ENCODE measurements around the gene AEBP2.
"Not testable (repeated sequence)": the region's sequence is repeated elsewhere in the genome, so short reads cannot be mapped to it uniquely, and the experiment has no call there.

AEBP2 gene

DNA sequence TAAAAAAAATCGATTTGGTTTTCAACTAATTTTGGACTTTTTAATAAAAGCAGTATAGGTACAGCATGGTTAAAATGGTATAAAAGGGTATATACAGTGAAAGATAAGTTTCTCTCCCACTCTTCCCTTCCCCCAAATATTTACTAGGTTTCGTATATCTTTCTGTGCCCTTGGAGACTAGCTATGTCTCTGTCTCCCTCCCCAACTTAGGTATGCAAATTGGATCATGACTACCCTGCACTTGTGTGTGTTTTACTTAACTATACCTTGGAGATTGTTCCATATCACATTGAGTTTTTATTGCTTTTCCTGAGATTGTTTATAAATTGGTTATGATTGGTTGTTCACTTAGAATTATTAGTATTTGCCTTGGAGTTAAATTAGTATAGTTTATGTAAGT is 19.4 kb downstream of the AEBP2 start:
- no peak for DNase-seq

DNA sequence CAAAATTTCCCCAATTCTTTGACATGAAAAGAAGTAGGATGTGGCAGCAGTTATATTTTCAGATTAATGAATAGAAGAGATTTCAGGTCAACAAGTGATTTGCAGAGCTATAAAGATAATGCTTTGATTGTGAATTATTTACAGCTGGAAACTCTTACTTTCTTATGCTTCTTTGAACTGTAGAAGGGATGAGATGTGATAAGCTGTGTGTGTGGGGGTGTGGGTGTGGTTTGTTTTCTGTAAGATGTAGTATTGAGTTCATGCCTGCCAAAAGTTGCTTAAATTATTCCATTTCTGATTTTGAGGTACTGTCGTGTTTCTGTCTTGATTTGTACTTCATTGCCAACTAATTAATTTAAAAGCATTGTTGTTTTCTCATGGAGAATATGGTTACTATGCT is 22.7 kb downstream of the AEBP2 start:
- DNase-seq = peak; percentile 73

DNA sequence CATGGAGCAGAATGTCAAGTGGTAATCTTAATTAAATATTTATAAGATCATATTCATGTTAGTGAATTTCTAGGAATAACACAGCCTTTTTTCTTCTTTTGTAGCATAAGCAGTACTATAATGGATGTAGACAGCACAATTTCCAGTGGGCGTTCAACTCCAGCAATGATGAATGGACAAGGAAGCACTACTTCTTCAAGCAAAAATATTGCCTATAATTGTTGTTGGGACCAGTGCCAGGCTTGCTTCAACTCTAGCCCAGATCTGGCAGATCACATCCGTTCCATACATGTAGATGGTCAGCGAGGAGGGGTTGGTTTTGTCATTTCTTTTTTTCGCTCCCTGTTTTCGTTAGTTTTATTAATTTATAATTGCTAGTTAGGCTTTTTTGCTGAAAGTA is 23.1 kb downstream of the AEBP2 start:
- peak; percentile 73 for DNase-seq

DNA sequence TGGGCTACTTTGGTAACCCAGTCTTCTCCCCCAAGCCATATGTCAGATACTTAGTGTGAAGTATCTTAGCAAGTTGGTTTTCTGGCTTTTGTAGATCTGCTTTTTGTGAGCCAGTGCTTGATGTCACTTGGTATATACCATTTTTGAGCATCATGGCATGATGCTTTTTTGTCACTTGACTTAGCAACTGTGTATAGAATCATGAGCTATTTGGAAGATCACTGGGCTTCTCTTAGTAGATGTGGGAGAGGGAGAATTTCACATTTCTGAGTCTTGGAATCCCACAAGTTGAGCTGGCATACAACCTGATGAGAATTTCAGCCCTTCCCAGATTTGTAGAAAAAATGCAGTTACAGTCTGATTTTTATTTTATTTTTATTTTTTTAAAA is 24.9 kb downstream of the AEBP2 start:
- no peak for DNase-seq

DNA sequence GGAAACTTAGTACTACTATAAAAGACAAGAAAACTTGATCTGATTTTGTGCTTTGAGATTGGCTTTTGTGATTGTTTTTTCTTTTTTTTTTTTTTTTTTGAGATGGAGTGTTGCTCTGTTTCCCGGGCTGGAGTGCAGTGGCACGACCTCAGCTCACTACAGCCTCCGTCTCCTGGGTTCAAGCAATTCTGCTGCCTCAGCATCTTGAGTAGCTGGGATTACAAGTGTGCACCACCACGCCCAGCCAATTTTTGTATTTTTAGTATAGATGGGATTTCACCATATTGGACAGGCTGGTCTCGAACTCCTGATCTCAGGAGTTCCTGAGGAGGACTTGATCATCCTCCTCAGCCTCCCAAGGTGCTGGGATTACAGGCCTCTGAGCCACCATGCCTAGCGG is 26.4 kb downstream of the AEBP2 start:
- no peak for DNase-seq

DNA sequence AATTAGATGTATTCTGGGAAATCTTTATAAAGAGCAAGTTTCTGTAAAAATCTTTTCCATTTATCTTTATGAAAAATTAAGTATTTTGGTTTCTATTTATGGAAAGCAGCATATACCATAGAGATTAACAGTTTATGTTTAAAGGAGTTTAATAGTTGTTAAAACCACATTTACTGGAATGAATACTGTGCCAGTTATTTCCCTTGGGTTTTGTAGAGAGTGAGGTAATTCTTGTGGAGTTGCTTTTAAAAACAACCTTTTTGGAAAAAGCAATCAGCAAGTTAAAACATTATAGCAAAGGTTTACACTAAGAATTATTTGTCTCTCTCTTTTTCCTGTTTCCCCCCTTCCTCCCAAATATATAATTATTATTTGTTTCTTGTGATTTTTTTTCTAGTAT is 34.9 kb downstream of the AEBP2 start:
- no peak for DNase-seq

DNA sequence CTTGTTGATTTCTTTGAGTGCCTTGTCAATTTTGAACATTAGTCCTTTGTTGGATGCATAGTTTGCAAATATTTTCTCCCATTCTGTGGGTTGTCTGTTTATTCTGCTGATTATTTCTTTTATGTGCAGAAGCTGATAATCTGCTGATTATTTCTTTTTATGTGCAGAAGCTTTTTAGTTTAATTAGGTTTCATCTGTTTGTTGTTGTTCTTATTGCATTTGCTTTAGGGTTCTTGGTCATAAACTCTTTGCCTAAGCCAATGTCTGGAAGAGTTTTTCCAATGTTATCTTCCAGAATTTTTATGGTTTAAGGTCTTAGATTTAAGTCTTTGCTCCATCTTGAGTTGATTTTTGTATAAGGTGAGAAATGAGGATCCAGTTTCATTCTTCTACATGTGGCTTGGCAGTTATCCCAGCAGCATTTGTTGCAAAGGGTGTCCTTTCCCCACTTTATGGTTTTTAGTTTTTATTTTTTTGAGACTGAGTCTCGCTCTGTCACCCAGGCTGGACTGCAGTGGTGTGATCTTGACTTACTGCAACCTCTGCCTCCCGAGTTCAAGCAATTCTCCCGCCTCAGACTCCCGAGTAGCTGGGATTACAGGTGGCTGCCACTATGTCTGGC is 36.7 kb downstream of the AEBP2 start:
- DNase-seq = not testable (repeated sequence)

DNA sequence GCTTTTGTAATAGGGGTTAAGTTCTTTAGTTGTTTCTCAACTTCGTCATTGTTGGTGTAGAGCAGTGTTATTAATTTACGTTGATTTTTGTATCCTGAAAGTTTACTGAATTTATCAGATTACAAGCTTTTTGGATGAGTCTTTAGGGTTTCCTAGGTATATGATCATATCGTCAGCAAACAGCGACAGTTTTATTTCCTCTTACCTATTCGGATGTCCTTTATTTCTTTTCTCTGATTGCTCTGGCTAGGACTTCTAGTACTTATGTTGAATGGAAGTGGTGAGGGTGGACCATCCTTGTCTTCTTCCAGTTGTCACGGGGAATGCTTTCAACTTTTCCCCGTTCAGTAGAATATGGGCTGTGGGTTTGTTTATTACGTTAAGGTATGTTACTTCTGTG is 37.8 kb downstream of the AEBP2 start:
- DNase-seq = no peak

DNA sequence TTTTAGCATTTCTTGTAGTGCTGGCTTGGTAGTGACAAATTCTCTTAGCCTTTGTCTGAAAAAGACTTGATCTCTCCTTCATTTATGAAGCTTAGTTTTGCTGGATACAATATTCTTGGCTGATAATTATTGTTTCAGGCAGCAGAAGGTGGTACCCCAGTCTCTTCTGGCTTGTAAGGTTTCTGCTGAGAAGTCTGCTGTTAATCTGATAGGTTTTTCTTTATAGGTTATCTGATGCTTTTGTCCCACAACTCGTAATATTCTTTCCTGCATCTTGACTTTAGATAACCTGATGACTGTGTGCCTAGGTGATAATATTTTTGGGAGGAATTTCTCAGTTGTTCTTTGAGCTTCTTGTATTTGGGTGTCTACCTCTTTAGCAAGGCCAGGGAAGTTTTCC is 41.2 kb downstream of the AEBP2 start:
- no peak for DNase-seq

DNA sequence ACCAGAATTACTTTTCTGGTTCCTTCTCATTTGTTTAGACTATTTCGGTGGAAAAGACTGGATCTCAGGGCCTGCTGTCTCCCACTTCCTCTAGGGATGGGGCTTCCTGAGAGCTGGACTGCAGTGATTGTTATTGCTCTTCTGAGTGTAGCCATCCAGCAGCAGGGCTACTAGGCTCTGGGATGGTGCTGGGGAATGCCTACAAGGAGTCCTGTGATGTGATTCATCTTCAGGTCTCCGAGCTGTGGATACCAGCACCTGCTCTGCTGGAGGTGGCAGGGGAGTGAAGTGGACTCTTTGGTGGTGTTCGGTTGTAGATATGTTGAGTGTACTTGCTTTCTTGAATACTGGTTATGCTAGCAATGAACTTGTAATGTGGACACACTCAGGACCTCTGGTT is 42.7 kb downstream of the AEBP2 start:
- no peak for DNase-seq

DNA sequence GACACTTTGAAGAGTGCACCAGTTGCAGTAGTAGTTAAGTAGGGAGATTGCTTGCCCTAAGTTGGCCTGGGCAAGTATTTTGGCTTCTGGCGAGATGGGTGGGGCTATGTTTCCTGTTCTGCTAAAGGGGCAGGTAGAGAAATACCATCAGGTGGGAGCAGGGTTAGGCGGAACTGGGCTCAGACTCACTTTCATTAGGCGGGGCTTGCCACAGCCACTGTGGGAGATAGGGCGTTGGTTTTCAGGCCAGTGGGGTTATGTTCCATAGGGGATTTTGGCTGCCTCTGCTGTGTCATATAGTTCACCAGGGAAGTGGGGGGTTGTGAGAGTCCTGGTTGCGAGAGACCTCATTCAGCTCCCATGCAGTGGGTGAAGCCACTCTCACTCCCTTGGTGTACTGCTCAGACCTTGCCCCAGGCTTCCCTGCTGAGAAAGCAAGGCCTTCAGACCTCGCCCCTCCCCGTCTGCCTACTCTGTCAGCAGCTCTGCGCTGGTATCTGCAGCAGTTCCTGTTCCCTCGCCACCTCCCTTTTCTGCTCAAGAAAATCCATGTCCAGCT is 43.3 kb downstream of the AEBP2 start:
- no peak for DNase-seq

DNA sequence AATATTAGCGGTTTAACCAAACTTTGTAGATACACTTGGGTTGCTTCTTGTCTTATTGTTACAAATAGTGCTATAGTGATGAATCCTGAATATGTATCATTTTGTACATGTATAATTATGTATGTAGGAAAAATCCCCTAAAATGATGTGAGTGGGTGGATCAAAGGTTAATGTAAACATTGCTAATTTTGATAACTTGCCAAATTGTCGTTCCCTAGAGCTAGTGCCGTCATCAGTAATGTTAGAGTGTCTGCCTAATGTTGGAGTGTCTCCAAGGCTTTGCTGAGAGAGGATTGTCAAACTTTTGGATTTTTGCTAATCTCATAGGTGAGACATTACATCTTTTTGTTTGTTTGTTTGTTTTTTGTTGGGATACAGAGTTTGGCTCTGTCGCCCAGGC is 44.4 kb downstream of the AEBP2 start:
- DNase-seq = no peak

DNA sequence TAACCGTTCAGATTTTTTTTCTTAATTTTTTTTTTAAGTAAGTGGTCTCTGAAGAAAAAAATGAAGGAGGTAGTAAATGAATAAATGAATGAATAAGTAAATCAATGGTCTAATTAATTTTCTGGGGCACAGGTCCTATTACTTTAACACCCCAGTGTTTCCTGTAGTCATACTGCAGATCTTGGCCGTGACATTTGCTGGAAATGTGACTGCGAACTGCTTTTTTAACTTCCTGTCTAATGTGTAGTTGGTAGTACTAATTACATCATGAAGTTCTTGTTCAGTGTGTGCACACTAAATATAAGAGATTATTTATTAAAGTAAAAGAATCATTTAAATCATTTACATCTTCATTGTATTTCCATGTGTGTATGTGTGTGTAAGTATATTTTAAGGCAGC is 45.4 kb downstream of the AEBP2 start:
- no peak for DNase-seq

DNA sequence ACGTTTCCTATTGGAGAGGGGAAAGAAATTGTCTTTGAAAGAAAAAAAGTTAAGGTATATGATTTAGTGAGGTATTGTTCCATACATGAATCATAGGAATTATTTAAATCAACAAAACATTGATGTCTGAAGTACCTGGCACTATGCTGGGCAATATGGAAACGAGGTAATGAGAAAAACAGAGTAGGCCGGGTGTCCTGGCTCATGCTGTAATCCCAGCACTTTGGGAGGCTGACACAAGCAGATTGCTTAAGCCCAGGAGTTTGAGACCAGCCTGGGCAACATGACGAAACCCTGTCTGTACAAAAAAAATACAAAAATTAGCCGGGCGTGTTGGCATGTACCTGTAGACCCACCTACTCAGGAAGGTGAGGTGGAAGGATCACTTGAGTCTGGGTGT is 45.9 kb downstream of the AEBP2 start:
- DNase-seq = no peak

DNA sequence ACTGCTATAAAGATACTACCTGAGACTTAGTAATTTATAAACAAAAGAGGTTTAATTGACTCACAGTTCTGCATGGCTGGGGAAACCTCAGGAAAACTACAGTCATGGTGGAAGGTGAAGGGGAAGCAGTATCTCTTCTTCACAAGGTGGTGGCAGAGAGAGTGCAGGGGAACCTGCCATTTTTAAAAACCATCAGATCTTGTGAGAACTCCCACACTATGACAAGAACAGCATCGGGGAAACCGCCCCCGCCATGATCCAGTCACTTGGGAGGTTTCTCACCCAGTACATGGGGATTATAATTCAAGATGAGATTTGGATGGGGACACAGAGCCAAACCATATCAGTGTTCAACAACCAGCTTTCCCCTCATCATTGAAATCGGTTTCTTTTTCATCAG is 49.9 kb downstream of the AEBP2 start:
- no peak for DNase-seq

DNA sequence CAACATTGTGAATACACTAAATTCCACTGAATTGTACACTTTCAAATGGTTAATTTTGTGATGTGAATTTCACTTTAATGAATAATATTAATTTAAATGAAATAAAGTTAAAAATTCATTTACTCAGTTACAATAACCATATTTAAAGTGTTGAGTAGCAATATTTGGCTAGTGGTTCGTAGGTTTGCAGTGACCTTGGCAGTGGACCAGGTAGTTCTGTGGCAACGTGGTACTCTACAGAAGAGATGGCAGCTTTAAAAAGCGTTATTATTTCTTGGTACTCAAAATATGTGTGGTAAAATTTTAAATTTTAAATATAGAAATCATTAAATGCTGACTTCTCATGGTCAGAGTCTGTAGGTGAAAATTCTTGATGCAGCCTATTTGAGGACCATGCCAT is 51.6 kb downstream of the AEBP2 start:
- peak; percentile 59 for DNase-seq

DNA sequence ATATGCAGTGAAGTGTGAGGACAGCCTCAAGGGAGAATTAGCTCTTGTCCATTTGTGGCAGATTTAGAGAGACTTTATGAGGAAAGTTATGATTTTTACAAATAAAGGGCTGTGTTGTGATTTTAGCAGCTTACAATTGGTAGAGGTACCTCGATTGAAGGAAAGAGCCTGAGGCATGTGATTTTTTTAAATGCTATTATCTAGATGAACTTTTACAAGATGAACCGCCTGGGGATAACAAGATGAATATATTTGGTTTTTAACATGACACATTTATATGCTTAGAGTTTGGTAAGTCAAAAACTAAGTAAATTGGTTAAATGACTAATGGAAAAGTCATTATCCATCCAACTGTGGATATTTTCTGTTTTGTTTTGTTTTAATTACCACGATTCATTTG is 52.6 kb downstream of the AEBP2 start:
- no peak for DNase-seq

DNA sequence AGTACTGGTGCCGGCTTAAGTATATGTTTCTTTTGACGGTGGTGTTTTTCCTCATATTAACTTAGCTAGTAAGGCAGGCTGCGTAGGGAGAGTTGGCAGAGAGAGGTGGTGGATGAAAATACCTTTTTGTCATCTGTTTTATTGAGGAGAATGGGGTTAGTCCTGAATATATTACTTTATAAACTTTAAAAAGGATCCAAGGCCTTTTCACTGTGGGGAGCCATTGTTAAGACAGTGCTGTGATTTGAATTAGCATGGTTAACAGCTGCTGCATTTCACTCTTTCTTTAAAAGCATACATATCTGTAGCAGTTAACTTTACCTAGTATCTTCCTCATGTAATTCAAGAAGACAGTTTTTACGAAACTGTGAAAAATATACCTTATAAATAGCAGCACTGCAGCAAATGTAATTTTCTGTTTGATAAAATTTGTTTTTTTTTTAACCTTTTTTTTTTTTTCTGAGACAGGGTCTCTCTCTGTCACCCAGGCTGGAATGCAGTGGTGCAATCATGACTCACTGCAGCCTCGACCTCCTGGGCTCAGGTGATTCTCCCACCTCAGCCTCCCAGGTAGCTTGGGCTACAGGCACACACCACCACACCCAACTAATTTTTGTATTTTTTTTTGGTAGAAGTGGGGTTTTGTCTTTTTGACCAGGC is 57.1 kb downstream of the AEBP2 start:
- no peak for DNase-seq

DNA sequence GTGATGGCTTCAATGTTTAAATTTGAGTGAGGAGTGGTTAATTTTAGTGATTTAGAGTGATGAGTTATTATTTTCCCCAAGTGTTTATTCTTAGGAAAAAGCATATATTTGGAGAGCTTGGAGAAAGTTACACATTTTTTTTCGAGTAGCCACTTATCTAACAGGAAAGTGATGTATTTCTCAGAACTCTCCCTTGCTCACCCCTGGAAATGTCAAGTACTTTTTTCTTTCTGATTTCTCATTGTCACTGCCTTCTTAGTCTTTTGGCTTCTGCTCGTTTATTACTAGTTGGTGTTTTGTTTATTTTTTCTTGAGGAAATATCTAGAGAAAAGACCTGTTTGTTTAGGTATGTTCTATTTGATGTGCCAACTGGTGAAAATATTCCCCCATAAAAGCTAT is 58.8 kb downstream of the AEBP2 start:
- no peak for DNase-seq

DNA sequence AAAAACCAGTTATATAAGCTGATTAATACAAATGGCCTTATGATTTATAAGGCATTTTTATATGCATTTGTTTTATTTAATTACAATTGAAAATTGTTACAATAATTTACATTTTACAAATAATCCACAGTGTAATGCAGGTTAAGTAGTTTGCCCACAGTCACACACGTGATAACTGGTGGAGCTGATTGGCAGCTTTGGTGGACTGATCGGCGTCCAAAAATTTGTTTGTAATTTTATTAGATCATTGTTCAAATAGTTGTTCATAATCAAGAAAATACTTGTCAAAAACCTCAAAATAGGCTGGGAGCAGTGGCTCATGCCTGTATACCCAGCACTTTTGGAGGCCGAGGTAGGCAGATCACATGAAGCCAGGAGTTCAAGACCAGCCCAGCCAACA is 59.7 kb downstream of the AEBP2 start:
- DNase-seq = no peak

DNA sequence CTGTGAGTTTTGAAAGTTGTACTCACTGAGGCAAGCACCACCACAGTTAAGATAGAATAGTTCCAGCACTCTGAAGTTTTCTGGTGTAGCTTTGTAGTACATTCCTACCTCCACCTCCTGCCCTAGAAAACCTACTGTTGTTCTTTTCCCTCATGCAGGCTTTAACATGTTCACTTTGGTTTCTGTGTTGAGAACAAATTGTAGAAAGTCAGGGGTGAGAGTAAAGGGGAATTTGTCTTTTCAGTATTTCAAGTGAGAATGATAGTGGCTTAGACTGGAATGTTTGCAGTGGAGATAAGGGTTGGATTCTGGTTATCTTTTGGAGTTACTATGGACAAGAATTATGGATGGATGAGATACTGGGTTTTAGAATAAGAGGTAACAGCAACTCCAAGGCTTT is 67.2 kb downstream of the AEBP2 start:
- DNase-seq = no peak

DNA sequence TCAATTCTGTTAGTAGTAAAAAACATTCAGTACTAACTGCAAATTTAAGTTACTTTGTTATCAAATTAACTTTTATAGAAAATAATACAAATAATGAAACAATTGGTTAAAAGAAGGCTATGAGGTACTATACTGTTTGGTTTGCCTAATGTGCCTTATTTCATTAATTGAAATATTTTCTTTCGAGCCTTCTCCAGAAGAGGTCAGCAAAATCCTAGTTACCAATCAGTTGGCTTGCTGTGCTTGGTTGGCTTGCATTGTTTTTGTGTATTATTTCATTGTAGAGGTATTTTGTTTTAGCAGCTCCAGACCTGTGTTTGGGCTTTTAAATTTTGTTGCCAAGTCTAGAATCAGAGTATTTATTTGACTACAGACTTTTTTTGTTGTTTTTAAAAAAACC is 68.5 kb downstream of the AEBP2 start:
- DNase-seq = no peak

DNA sequence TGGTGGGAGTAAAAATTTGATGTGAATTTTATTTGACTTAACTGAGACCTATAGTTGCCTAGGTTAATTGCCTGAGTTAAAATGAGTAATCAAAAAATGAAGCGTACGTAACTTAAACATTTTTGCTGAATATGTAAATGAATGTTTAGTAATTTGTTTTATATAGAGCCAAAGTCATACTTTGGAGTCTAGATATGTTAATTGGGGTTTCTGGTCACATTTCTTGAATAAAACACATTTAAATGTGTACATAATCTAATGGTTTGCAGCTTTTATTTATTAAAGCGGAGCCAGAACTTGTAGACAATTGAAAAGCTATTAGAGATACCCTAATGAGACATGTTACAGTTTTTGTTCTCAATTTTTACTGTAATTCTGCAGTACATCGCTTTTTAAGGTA is 71.2 kb downstream of the AEBP2 start:
- DNase-seq = no peak

DNA sequence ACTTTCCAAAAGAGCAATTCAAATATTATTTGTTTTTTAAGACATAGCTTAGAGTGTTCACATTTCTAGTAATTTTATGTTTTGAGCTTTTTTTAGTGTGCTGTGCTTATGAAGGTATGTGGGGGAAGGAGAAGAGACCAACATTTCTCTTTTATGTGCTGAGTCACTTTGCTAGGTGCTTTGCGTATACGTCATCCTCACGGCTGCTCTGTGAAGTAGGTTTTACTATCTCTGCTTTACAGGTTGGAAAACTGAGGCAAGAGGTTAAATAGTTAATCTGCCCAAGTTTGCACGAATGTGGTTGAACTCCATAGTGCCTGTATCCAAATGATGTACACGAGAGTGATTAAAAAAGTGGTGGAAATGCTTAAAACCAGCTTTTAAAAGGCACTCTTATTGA is 75.9 kb downstream of the AEBP2 start:
- DNase-seq = no peak

DNA sequence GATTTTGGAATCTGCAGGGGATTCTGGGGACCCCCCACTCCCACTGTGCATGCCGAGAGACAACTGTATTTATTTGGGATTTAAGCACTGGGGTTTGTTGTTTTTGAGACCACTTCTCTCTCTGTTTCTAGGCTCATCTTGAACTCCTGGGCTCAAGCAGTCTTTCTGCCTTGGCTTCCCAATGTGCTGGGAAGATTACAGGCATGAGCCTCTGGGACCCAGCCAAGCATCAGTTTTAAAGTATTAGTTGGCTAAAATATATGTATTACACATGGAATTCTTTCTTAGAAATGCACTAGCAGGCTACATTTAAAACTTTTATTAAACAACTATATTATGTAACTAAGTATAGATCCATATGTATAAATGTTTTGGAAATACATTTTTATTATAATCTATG is 78.3 kb downstream of the AEBP2 start:
- no peak for DNase-seq

Measured in DMS79 treated with DMSO at 0.1 percent for 48 hours (cell line).